Thyroid gland (tissue), 4 donors: ENCODE data around the gene BTBD16. TPM values are rescaled to one million over a fixed set of nuclear protein-coding genes. Genes with fewer than 3 reads are reported as not detected.

Experiments used
- DNase-seq, 2 donors: peaks; one replicate each; pipeline ENCODE4 v3.0.0-alpha.2; 2019
- H3K27ac ChIP-seq, 3 donors: fragments of 200-600 bp; sonication (generic); 1 replicate in 2 of 3; 2 replicates in 1 of 3; pipeline ENCODE4 v1.5.1; 2016 to 2019; ENCODE audit warnings: mild to moderate bottlenecking in 1 of 3, moderate library complexity in 1 of 3
- H3K27me3 ChIP-seq: fragments of 200-600 bp; sonication (generic); one replicate; pipeline ENCODE4 v1.5.1; 2019
- H3K36me3 ChIP-seq, 2 donors: fragments of 200-600 bp; sonication (generic); one replicate each; pipeline ENCODE4 v1.5.1; 2016 to 2019
- H3K4me1 ChIP-seq, 2 donors: fragments of 200-600 bp; sonication (generic); one replicate each; pipeline ENCODE4 v1.5.1; 2017 to 2019
- H3K4me3 ChIP-seq, 3 donors: fragments of 200-600 bp; sonication (generic); replicated peaks in 1 of 3; 1 replicate in 2 of 3; 2 replicates in 1 of 3; pipeline ENCODE4 v1.5.1; 2016; ENCODE audit warnings: mild to moderate bottlenecking in 1 of 3
- H3K9me3 ChIP-seq: fragments of 200-600 bp; sonication (generic); one replicate; pipeline ENCODE4 v1.5.1; 2017
- CTCF ChIP-seq, 6 experiments: fragments of 200-600 bp in 3 of 6; fragments of 450-650 bp in 3 of 6; sonication (generic) in 3 of 6; IDR thresholded peaks; one replicate each; pipeline ENCODE4 v1.5.1; 2016 to 2019; ENCODE audit warnings: antibody characterized with exemption in 6 of 6, mild to moderate bottlenecking in 2 of 6, inconsistent platforms in 1 of 6, moderate library complexity in 1 of 6
- POLR2A ChIP-seq, 2 donors: fragments of 450-650 bp; IDR thresholded peaks; one replicate each; pipeline ENCODE4 v1.6.1; 2017; ENCODE audit warnings: antibody characterized with exemption in 2 of 2, mild to moderate bottlenecking in 2 of 2, moderate library complexity in 1 of 2
- WGBS, 2 donors: methylation state at CpG; one replicate each; pipeline ENCODE4 v1.1.5; 2017; 5-methylcytosine and 5-hydroxymethylcytosine counted together
- intact Hi-C: fragments of 100-400 bp; cut with DNase I; formaldehyde crosslinking; loops from one replicate; pipeline ENCODE4 v1.15.1; 2023
- total RNA-seq, 4 donors: library from RNA; depleted of rRNA; stranded (reverse); fragments of >200 nt; gene quantifications; one replicate each; pipeline ENCODE4 v1.2.3, GENCODE V29; 2016

BTBD16 gene
- total RNA-seq, 4 donors from 2014 or later: 0.11 TPM; not detected in 3

GRCh38 chr10:122280156-122280555, 9.1 kb downstream of the BTBD16 start:
- Histone ChIP-seq H3K27ac (no peak overlapping the region), H3K9me3 (no peaks in the 10 kb centered on the region), H3K4me1 (no peaks in the 10 kb centered on the region), H3K36me3 (no peaks in the 10 kb centered on the region), H3K27me3 (no peaks in the 10 kb centered on the region), H3K4me3 (no peak overlapping the region)
- 78 to 82% methylated on average over 7 of the region's 7 CpGs for WGBS, 2 donors
- DNase-seq: no peak
- intact Hi-C loops: no loop called here
- TF ChIP-seq POLR2A (IDR thresholded peaks at IDR 0.05) (no peak), CTCF (IDR thresholded peaks at IDR 0.05) (no peak)

GRCh38 chr10:122281018-122281626, 10.0 kb downstream of the BTBD16 start:
- TF ChIP-seq CTCF (IDR thresholded peaks at IDR 0.05) (no peak), POLR2A (IDR thresholded peaks at IDR 0.05) (no peak)
- no peak overlapping the region for H3K4me3 ChIP-seq
- no peaks in the 10 kb centered on the region for H3K36me3 ChIP-seq
- 89 to 94% methylated on average over 7 of the region's 7 CpGs for WGBS, 2 donors
- intact Hi-C loops: no loop called here
- no peaks in the 10 kb centered on the region for H3K4me1 ChIP-seq
- H3K27ac ChIP-seq: no peak overlapping the region
- DNase-seq: no peak
- H3K27me3 ChIP-seq: no peaks in the 10 kb centered on the region
- no peaks in the 10 kb centered on the region for H3K9me3 ChIP-seq

- no peak for DNase-seq
- 88 to 93% methylated on average over 8 of the region's 8 CpGs for WGBS, 2 donors
- no peak for TF ChIP-seq CTCF (IDR thresholded peaks at IDR 0.05)
- Histone ChIP-seq H3K9me3 (no peaks in the 10 kb centered on the region), H3K4me1 (no peaks in the 10 kb centered on the region), H3K4me3 (no peak overlapping the region), H3K27me3 (no peaks in the 10 kb centered on the region), H3K27ac (no peak overlapping the region), H3K36me3 (no peaks in the 10 kb centered on the region)
- intact Hi-C loops: no loop called here
These were observed 10.7 kb downstream of the BTBD16 start for GRCh38 chr10:122281751-122282150.

- WGBS, 2 donors: 84 to 87% methylated on average over 9 of the region's 9 CpGs
- Histone ChIP-seq H3K4me3 (no peak overlapping the region), H3K27ac (no peak overlapping the region), H3K36me3 (no peaks in the 10 kb centered on the region), H3K27me3 (no peaks in the 10 kb centered on the region), H3K9me3 (no peaks in the 10 kb centered on the region), H3K4me1 (no peaks in the 10 kb centered on the region)
- TF ChIP-seq CTCF (IDR thresholded peaks at IDR 0.05) (no peak), POLR2A (IDR thresholded peaks at IDR 0.05) (no peak)
- intact Hi-C loops: no loop called here
- no peak for DNase-seq
These were observed 11.2 kb downstream of the BTBD16 start for GRCh38 chr10:122282253-122282671.

GRCh38 chr10:122282909-122283308, 11.8 kb downstream of the BTBD16 start:
- Histone ChIP-seq H3K36me3 (no peaks in the 10 kb centered on the region), H3K9me3 (no peaks in the 10 kb centered on the region), H3K27ac (no peak overlapping the region), H3K27me3 (no peaks in the 10 kb centered on the region), H3K4me1 (no peaks in the 10 kb centered on the region), H3K4me3 (no peak overlapping the region)
- 77 to 79% methylated on average over 7 of the region's 7 CpGs for WGBS, 2 donors
- TF ChIP-seq CTCF (IDR thresholded peaks at IDR 0.05) (no peak), POLR2A (IDR thresholded peaks at IDR 0.05) (no peak)
- no peak for DNase-seq
- intact Hi-C loops: no loop called here
